Keratinocyte (primary cell): Measurements from ENCODE around the gene CCNI.

Source experiments
- EZH2 ChIP-seq: IDR thresholded peaks from one replicate; pipeline ENCODE4 v1.6.1; 2012; ENCODE audit warnings: inconsistent platforms, mild to moderate bottlenecking, low read length, moderate library complexity
- TF ChIP-seq, protein P1 (sequence below), 3 experiments: IDR thresholded peaks in 1 of 3; conservative IDR thresholded peaks in 1 of 3; optimal IDR thresholded peaks in 1 of 3; 2 replicates in 2 of 3; 3 replicates in 1 of 3; pipeline versions ENCODE3 to v1.5.1; 2011; ENCODE audit warnings: low read length in 3 of 3, mild to moderate bottlenecking in 3 of 3, moderate library complexity in 2 of 3, control low read depth in 1 of 3, inconsistent platforms in 1 of 3; ENCODE audit not compliant: insufficient read depth in 2 of 3; ENCODE audit errors: extremely low read depth in 1 of 3

DNA sequence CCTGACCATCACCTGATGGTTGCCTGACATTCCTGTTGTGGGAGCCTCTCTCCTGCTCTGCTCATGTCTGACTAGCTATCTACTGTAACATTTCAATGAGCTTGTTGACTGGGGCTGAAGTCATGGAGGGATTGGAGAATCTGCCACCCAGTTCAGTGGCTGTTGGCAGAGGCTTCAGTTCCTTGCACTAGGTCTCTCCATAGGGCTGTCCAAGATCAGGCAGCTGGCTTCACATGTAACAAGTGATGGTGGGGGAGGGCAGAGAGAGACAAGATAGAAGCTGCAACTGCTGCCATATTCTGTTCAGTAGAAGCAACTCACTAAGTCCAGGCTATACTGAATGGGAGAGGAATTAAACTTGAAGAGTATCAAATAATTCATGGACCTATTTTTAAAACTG lies 14.1 kb upstream of the CCNI start:
- TF ChIP-seq EZH2, result no peak
- TF ChIP-seq, protein P1, sequence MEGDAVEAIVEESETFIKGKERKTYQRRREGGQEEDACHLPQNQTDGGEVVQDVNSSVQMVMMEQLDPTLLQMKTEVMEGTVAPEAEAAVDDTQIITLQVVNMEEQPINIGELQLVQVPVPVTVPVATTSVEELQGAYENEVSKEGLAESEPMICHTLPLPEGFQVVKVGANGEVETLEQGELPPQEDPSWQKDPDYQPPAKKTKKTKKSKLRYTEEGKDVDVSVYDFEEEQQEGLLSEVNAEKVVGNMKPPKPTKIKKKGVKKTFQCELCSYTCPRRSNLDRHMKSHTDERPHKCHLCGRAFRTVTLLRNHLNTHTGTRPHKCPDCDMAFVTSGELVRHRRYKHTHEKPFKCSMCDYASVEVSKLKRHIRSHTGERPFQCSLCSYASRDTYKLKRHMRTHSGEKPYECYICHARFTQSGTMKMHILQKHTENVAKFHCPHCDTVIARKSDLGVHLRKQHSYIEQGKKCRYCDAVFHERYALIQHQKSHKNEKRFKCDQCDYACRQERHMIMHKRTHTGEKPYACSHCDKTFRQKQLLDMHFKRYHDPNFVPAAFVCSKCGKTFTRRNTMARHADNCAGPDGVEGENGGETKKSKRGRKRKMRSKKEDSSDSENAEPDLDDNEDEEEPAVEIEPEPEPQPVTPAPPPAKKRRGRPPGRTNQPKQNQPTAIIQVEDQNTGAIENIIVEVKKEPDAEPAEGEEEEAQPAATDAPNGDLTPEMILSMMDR (optimal IDR thresholded peaks at IDR 0.05 in 1 of 3, IDR thresholded peaks at IDR 0.05 in 1 of 3, conservative IDR thresholded peaks at IDR 0.05 in 1 of 3; ENCODE audit: extremely low read depth in 1 of 3, insufficient read depth in 2 of 3, low read length in 3 of 3), result no peak
